Kidney (tissue), 14 donors: ENCODE data around the gene RFC2. TPM values are rescaled to one million over a fixed set of nuclear protein-coding genes. Genes with fewer than 3 reads are reported as not detected.
"Not testable (repeated sequence)": the region's sequence is repeated elsewhere in the genome, so short reads cannot be mapped to it uniquely, and the experiment has no call there.

Experiments used
- DNase-seq, 5 donors: peaks; one replicate each; pipeline ENCODE4 v3.0.0-alpha.2; 2013 to 2020
- FAIRE-seq: peaks from 2 replicates; lab custom pipeline; 2012; peaks lifted over from hg19 to GRCh38; lab: Jason Lieb, UNC
- H3K27ac ChIP-seq, 2 donors: one replicate each; pipeline ENCODE4 v1.7.0; 2013; ENCODE audit warnings: low read depth in 2 of 2, low read length in 2 of 2, inconsistent platforms in 1 of 2
- H3K27me3 ChIP-seq: one replicate; pipeline ENCODE4 v1.7.1; 2013; ENCODE audit warnings: low read length, inconsistent platforms; ENCODE audit not compliant: control insufficient read depth, insufficient read depth
- H3K36me3 ChIP-seq, 3 donors: one replicate each; pipeline versions ENCODE4 v1.7.0 to v1.7.1; 2013; ENCODE audit warnings: low read length in 3 of 3, control low read depth in 1 of 3, inconsistent platforms in 1 of 3; ENCODE audit not compliant: insufficient read depth in 3 of 3, control insufficient read depth in 2 of 3
- H3K4me1 ChIP-seq, 3 donors: one replicate each; pipeline versions ENCODE4 v1.7.0 to v1.7.1; 2013; ENCODE audit warnings: low read length in 3 of 3, inconsistent platforms in 1 of 3, low read depth in 1 of 3; ENCODE audit not compliant: control insufficient read depth in 2 of 3, insufficient read depth in 2 of 3
- H3K4me3 ChIP-seq, 3 donors: one replicate each; pipeline versions ENCODE4 v1.7.0 to v1.8.1; 2013; ENCODE audit warnings: low read length in 3 of 3, control low read depth in 1 of 3, inconsistent platforms in 1 of 3
- H3K9ac ChIP-seq, 3 donors: one replicate each; pipeline versions ENCODE4 v1.7.0 to v1.7.1; 2013; ENCODE audit warnings: low read length in 3 of 3, control low read depth in 1 of 3, inconsistent platforms in 1 of 3
- H3K9me3 ChIP-seq, 3 donors: one replicate each; pipeline versions ENCODE4 v1.7.0 to v1.7.1; 2013; ENCODE audit warnings: low read length in 3 of 3, control low read depth in 1 of 3, inconsistent platforms in 1 of 3; ENCODE audit not compliant: control insufficient read depth in 2 of 3, insufficient read depth in 1 of 3
- CTCF ChIP-seq: IDR thresholded peaks from 3 replicates; pipeline ENCODE4 v1.5.1; 2012; ENCODE audit warnings: mild to moderate bottlenecking, moderate library complexity, borderline replicate concordance; ENCODE audit not compliant: insufficient read depth; ENCODE audit errors: extremely low read depth
- intact Hi-C: fragments of 100-400 bp; cut with DNase I; formaldehyde crosslinking; loops from one replicate; pipeline ENCODE4 v1.11.1; 2022
- polyA plus RNA-seq: library from polyadenylated mRNA; stranded (reverse); fragments of 350-450 nt; fragmentation: Illumina TruSeq; extraction: RNeasy Lipid Tissue Mini Kit (QIAGEN cat#74804); gene quantifications from one replicate; pipeline ENCODE4 v1.2.3, GENCODE V29; 2014; ENCODE audit warnings: low read depth, low replicate concordance; ENCODE audit not compliant: insufficient read depth
- total RNA-seq: library from RNA; stranded (reverse); fragmentation: NEBNext Ultra II Directional; extraction: Animal tissue kit (Norgen Biotek cat#: 25700); gene quantifications from one replicate; pipeline ENCODE4 v1.2.1, GENCODE V29; 2021
- donor health status: control.
- donor health status: control.
- donor health status: control.
- donor health status: control.
- donor health status: control.
- donor health status: DM: yes; HTN: yes; CAD: no.
- donor health status: Normal renal cell carcinoma (clear cell type).

The RFC2 gene
- total and polyA plus RNA-seq, 2 donors from 2014 or later, result 16.2 to 21.1 TPM

GRCh38 chr7:74253331-74253730 lies 868 bp downstream of the RFC2 start:
- FAIRE-seq, result no peak
- H3K27ac ChIP-seq, result no peak overlapping the region

GRCh38 chr7:74252893-74253292 lies 1.3 kb downstream of the RFC2 start:
- DNase-seq (peak in 2 of 5 donors; percentile 43 to 54), FAIRE-seq (no peak)
- Histone ChIP-seq H3K27me3 (no peaks in the 10 kb centered on the region), H3K4me1 (peaks cover 0 to 9% (median 5%) of the 10 kb centered on the region in 3 donors), H3K36me3 (peaks cover 0 to 10% (median 6%) of the 10 kb centered on the region in 3 donors), H3K27ac (no peak overlapping the region), H3K9ac (no peak overlapping the region), H3K9me3 (no peaks in the 10 kb centered on the region), H3K4me3 (no peak overlapping the region)
- intact Hi-C loops, result no loop called here
- no peak for TF ChIP-seq CTCF

More at GRCh38 chr7:74253331-74253730, 868 bp downstream of the RFC2 start:
- Histone ChIP-seq H3K27me3 (no peaks in the 10 kb centered on the region), H3K36me3 (peaks cover 0 to 8% (median 6%) of the 10 kb centered on the region in 3 donors), H3K9ac (peak overlapping the region in 2 of 3 donors; percentile 61 to 99), H3K4me1 (peaks cover 0 to 9% (median 5%) of the 10 kb centered on the region in 3 donors), H3K4me3 (peak overlapping the region; percentile 73 to 98 (median 91)), H3K9me3 (no peaks in the 10 kb centered on the region)
- DNase-seq, result no peak
- intact Hi-C loops, result no loop called here
- TF ChIP-seq CTCF, result no peak

GRCh38 chr7:74249058-74249457 lies 5.1 kb downstream of the RFC2 start:
- H3K9ac ChIP-seq, H3K4me3 ChIP-seq, H3K27ac ChIP-seq, H3K4me1 ChIP-seq, H3K27me3 ChIP-seq, DNase-seq, intact Hi-C loops, FAIRE-seq, H3K9me3 ChIP-seq: not testable (repeated sequence)
- peaks cover 2 to 10% (median 6%) of the 10 kb centered on the region in 3 donors for H3K36me3 ChIP-seq

- DNase-seq (no peak), FAIRE-seq (no peak)
- H3K9ac ChIP-seq, result no peak overlapping the region
- TF ChIP-seq CTCF, result no peak
- no peaks in the 10 kb centered on the region for H3K4me1 ChIP-seq
- no peaks in the 10 kb centered on the region for H3K27me3 ChIP-seq
- H3K27ac ChIP-seq, result no peak overlapping the region
- H3K4me3 ChIP-seq, result no peak overlapping the region
- intact Hi-C loops, result no loop called here
- no peaks in the 10 kb centered on the region for H3K9me3 ChIP-seq
- H3K36me3 ChIP-seq, result peaks cover 4 to 11% (median 7%) of the 10 kb centered on the region in 3 donors
These were observed 6.0 kb downstream of the RFC2 start for GRCh38 chr7:74248156-74248555.
